Activated gamma-delta T cell (primary cell): ENCODE data around the gene PCDHGA11.
"Not testable (repeated sequence)": the region's sequence is repeated elsewhere in the genome, so short reads cannot be mapped to it uniquely, and the experiment has no call there.

Experiments used
- DNase-seq: peaks from one replicate; lab custom pipeline; 2025; lab: John Stamatoyannopoulos, UW
- total RNA-seq, 2 donors: gene quantifications; one replicate each; lab custom pipeline; 2026; lab: John Stamatoyannopoulos, UW

Gene PCDHGA11
- total RNA-seq = 0.05 to 0.35 reads per million in 2 donors

- no peak for DNase-seq
Measured at GRCh38 chr5:141420855-141421488, at the start of gene PCDHGA11. PCDHGA11 (plus strand) TSS chr5:141421051; CDS start chr5:141421228, 177 bp downstream.

GRCh38 chr5:141371572-141372475 lies 49.0 kb upstream of the PCDHGA11 start:
- no peak for DNase-seq

GRCh38 chr5:141373673-141374317 lies 47.1 kb upstream of the PCDHGA11 start, which contains the start of gene PCDHGA6:
PCDHGA6 (plus strand) TSS chr5:141373891; CDS start chr5:141374084, 193 bp downstream.
- DNase-seq = no peak

- DNase-seq = no peak
Measured at GRCh38 chr5:141374627-141375026, 46.2 kb upstream of the PCDHGA11 start.

- not testable (repeated sequence) for DNase-seq
Measured at GRCh38 chr5:141375444-141376155, 45.3 kb upstream of the PCDHGA11 start.

- no peak for DNase-seq
Measured at GRCh38 chr5:141382469-141383294, 38.2 kb upstream of the PCDHGA11 start, which contains the start of gene PCDHGA7. PCDHGA7 (plus strand) TSS chr5:141382742; CDS start chr5:141382900, 158 bp downstream.

GRCh38 chr5:141383345-141383744 lies 37.5 kb upstream of the PCDHGA11 start:
- DNase-seq = no peak

- DNase-seq = no peak
Measured at GRCh38 chr5:141384471-141385267, 36.2 kb upstream of the PCDHGA11 start.

- DNase-seq = not testable (repeated sequence)
Measured at GRCh38 chr5:141387557-141388311, 33.1 kb upstream of the PCDHGA11 start, which contains the start of gene PCDHGB4. PCDHGB4 (plus strand) TSS chr5:141387698; CDS start chr5:141387885, 187 bp downstream.

- DNase-seq = no peak
Measured at GRCh38 chr5:141388661-141389060, 32.2 kb upstream of the PCDHGA11 start.

- DNase-seq = no peak
Measured at GRCh38 chr5:141389153-141390042, 31.5 kb upstream of the PCDHGA11 start.

GRCh38 chr5:141392429-141393198 lies 28.2 kb upstream of the PCDHGA11 start, which contains the start of gene PCDHGA8:
PCDHGA8 (plus strand) TSS chr5:141392633; CDS start chr5:141392814, 181 bp downstream.
- DNase-seq = no peak

- DNase-seq = no peak
Measured at GRCh38 chr5:141393267-141393666, 27.6 kb upstream of the PCDHGA11 start.

GRCh38 chr5:141394401-141395187 lies 26.3 kb upstream of the PCDHGA11 start:
- not testable (repeated sequence) for DNase-seq

- DNase-seq = not testable (repeated sequence)
Measured at GRCh38 chr5:141397756-141398551, 22.9 kb upstream of the PCDHGA11 start, which contains the start of gene PCDHGB5. PCDHGB5 (plus strand) TSS chr5:141397947; CDS start chr5:141398128, 181 bp downstream.
